A673 (cell line): ENCODE results near the gene CELF4.

ENCODE experiments used
- CTCF ChIP-seq: fragments of 300-800, 200-600 bp; sonication (generic); conservative IDR thresholded peaks from 2 replicates; pipeline ENCODE4 v1.5.1; 2017; ENCODE audit warnings: low read depth, mild to moderate bottlenecking, antibody characterized with exemption, low read length, moderate library complexity, mixed read lengths
- EZH2 ChIP-seq: fragments of 200-600 bp; sonication (generic); IDR thresholded peaks from 2 replicates; pipeline ENCODE4 v1.6.1; 2017; ENCODE audit warnings: borderline replicate concordance, low read depth, mild to moderate bottlenecking, mixed read lengths, antibody characterized with exemption, low read length; ENCODE audit not compliant: poor library complexity, severe bottlenecking

GRCh38 chr18:37303009-37303408, 262.6 kb downstream of the CELF4 start:
- TF ChIP-seq CTCF (no peak), EZH2 (no peak)
